Inflammatory macrophage (primary cell): ENCODE results near the gene RBM14.
A peak's percentile ranks its signal among the peaks of the same experiment; 100 is the strongest.
"Not testable (repeated sequence)": the region's sequence is repeated elsewhere in the genome, so short reads cannot be mapped to it uniquely, and the experiment has no call there.

ENCODE experiments used
- DNase-seq, 2 donors: peaks; one replicate each; pipeline ENCODE4 v3.0.0-alpha.2; 2020 to 2022

Gene RBM14

DNA sequence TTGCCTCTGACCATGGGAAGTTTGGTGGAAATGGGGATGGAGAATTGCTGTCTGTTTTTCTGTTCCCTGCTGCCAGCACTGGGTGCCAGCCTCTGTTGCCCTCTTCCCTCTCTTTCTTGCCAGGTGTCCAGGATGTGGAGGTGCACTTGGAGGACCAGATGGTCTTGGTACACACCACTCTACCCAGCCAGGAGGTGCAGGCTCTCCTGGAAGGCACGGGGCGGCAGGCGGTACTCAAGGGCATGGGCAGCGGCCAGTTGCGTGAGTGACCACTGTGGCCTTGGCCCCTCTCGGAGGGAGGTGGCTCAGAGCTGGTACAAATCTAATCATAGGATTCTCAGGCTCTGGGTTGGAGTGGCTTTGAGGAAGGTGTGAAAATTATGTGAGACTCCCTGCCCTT is 17.4 kb upstream of the RBM14 start:
- DNase-seq, result no peak

DNA sequence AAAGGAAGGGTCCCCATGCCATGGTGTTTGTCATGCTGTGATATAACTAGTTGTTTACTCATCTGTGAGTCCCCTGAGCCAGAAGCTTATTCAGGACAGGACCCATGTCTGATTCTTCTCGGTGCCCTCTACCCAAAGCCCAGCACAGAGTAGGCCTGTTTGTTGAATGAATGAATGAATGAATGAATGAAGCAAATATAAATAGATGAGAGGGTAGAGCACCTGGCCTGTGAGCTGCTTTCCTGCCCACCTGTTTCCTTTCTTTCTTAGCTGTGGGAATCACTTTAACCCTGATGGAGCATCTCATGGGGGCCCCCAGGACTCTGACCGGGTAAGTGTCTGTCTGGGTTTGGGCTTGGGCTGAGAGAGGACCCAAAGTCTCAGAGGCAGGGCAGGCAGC is 16.2 kb upstream of the RBM14 start:
- no peak for DNase-seq

DNA sequence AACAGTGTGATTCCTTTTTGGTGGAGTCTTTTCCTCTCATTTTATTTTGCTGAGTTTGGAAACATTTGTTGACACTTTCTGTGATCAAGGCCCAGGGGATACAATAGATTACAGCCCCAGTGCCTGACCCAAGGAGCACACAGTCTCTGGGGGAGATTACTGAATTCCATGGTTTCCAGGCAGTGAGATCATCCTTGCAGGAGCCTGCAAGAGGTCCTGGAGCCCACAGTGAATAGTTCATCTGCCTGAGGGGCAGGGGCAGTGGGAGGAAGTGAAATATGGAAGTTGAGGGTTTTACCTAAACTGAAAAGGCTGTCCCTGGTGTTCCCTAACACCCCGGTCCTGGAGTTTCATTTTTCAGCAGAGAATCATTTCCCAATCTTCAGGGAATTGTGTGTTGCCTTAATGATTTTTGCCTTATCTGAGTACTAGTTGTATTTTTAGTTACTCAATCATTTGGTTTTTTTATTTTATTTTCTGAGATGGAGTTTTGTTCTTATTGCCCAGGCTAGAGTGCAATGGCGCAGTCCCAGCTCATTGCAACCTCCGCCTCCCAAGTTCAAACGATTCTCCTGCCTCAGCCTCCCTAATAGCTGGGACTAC is 15.7 kb upstream of the RBM14 start:
- peak; percentile 16 to 47 for DNase-seq

DNA sequence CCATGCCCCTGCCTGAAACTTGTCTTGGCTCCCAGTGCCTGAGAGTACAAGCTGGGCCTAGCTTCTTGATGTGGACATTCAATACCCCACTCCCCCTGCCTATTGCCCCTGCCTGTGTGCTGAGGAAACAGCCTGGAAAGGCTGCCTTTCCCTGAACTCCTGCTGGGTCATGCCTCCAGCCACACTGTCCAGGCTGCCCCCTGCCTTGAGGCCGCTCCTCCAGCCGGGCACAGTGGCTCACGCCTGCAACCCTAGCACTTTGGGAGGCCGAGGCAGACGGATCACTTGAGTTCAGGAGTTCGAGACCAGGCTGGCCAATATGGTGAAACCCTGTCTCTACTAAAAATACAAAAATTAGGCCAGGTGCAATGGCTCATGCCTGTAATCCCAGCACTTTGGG is 13.4 kb upstream of the RBM14 start:
- DNase-seq, result no peak

DNA sequence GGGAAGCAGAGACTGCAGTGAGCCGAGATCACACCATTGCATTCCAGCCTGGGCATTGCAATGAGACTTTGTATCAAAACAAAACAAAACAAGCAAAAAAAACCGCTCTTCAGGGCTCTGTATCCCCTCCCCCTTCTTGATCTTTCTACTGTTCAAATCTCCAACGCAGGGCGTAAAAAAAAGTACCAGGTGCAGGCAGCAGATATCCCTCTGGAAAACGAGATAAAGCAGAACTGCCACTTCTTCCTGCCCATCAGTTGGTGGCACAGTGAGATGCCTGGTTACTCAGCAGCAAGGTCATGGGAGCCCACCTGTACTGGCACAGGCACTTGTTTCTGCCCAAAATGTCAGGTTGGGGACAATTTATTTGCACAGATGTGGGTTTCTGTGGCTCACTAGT is 12.3 kb upstream of the RBM14 start:
- DNase-seq, result no peak

DNA sequence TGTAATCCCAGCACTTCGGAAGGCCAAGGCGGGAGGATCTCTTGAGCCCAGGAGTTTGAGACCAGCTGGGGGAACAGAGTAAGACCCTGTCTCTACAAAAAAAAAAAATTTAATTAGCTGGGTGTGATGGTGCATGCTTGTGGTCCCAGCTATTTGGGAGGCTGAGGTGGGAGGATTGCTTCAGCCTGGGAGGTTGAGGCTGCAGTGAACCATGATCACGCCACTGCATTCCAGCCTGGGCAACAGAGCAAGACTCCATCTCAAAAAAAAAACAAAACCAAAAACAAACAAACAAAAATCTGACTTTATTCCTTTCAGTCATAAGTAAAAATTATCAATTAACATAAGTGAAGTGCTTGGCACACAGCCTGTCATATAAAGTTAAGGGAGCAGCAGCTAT is 9.8 kb upstream of the RBM14 start:
- not testable (repeated sequence) for DNase-seq

DNA sequence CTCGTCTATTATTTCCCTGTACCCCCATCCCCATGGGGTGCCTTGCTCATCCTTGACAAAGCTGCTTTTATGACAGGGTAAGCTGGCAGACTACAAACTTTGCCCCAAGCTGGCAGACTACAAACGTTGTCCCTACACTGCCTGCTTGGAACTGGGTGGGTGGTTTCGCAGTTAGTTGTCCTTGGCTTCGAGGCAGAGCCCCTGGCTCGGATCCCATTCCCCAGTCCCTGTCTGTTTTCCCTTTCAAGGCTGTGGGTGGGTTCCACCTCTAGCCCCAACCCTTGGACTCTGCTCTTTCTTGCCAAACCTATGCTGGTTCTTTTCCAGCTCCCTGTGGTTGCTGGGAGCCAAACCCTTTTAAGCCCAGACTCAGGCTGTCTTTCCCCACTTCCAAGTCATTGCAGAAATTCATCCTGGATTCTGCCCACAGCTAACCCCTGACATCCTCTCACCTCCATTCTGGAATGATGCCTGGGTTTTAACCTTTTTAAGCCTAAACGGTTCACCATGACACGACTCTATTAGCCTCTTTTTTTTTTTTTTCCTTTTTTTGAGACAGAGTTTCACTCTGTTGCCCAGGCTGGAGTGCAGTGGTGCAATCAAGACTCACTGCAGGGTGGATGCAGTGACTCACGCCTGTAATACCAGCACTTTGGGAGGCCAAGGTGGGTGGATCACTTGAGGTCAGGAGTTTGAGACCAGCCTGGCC is 9.2 kb upstream of the RBM14 start:
- DNase-seq, result peak; percentile 50 to 58

DNA sequence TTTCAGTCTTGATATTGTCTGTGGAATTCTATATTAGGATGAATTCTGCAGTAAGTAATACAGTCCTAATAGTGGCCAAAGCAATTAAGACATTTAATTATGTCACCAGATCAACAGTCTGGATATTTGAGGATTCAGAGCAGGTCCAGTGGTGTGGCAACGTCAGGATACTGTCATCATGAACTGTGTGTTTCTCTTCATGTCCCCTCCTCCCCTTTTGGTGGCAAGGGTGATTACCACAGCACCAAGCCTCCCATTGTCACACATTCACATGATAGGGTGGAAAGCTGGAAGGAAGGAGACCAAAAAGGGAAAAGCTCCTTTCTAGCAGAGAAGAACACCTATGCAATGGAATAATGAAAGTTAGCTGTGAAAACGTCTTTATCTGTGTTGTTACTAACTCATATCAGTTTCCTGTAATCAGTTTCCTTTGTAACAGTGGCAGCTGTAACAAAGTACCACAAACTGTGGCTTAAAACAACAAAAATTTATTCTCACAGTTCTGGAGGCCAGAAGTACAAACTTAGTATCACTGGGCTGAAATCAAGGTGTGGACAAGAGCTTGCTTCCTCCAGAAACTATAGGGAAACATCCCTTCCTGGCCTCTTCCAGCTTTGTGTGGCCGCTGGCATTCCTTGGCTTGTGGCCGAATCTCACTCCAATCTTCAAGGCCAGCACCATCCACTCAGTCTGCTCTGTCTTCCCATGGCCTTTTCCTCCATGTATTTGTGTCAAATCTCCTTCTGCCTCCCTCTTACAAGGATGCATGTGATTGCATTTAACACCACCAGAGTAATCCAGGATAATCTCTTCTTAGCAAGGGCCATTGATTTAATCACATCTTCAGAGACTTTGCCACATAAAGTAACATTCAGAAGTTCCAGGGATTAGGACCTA is 6.5 kb upstream of the RBM14 start:
- peak; percentile 17 to 33 for DNase-seq

DNA sequence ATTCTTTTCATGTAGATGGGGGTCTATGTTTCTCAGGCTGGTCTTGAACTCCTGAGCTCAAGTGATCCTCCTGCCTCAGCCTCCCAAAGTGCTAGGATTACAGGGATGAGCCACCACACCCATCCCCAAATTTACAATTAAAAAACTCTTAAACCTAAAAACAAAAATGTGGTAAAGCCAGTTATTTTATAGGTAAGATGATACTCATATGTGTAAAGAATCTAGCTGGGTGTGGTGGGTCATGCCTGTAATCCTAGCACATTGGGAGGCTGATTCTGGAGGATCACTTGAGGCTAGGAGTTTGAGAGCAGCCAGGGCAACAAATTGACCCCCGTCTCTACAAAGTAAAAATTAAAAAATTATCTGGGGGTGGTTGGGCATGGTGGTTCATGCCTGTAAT is 4.0 kb upstream of the RBM14 start:
- DNase-seq, result no peak

DNA sequence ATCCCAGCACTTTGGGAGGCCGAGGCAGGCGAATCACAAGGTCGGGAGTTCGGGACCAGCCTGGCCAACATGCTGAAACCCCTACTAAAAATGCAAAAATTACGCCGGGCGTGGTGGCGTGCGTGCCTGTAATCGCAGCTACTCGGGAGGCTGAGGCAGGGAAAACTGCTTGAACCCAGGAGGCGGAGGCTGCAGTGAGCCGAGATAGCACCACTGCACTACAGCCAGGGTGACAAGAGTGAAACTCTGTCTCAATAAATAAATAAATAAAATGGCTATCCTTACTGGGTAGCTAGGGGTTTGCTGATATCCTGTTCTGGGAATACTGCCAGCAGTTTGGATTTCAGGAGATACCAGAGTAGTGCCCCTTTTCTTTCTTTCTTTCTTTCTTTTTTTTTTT is 2.4 kb upstream of the RBM14 start:
- DNase-seq, result no peak

DNA sequence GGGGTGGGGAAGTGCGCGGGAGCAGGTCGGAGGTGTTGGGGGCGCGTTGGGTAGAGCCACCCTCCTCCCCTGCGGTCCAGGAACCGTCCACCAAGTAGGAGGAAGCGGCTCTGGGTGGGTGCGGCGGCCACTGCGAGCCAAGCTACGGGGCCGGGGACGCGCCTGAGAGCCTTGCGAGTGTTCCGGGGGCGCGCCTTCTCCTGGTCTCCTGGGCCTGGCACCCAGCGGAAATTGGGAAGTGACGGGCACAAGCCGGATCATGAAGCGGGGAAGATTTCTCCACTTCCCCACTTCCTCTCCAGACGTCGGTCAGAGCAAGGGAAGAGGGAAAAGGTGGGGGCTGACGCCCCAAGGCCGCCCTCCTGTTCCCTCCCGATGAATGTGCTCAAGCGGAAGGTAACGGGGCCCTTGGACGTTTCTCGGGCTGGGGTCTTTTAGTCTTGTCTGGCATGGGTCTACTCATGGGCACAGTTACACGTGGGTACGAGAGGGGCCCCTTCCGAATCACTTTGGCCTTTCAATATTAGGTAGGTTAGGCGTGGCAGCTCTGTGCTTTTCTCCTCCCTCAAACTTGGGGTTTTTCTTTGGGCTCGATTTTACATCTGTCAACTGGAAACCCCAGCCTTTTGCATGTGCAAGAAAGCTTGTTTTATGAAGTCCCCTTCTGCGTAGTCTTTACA is 865 bp downstream of the RBM14 start:
- DNase-seq, result peak; percentile 91 to 93

DNA sequence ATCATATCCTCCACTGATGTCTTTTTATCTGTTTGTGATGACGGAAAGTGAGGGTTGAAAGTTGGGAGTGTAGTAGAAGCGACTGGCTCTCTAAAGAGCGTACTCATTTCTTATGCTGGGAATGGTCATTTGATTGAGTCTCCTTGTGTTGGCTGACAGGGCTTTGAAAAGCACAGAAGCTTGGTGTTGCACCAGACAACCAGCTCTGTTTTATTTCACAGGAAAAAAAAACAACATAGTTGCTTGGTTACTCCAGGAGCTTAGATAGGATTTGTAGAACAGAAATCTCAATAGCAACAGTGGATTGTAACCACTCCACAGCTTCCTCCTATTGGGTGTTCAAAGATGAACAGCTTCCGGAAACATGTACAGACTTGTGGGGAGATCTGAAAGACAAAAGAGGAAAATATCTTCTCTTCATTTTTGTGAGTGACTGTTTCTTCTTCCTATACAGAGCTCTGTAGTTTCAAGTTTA is 2.7 kb downstream of the RBM14 start:
- peak; percentile 66 to 72 for DNase-seq

DNA sequence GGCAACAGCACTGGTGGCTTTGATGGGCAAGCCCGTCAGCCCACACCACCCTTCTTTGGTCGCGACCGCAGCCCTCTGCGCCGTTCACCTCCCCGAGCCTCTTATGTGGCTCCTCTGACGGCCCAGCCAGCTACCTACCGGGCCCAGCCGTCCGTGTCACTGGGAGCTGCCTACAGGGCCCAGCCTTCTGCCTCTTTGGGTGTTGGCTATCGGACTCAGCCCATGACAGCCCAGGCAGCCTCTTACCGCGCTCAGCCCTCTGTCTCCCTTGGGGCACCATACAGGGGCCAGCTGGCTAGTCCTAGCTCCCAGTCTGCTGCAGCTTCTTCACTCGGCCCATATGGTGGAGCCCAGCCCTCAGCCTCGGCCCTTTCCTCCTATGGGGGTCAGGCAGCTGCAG is 8.0 kb downstream of the RBM14 start:
- no peak for DNase-seq

DNA sequence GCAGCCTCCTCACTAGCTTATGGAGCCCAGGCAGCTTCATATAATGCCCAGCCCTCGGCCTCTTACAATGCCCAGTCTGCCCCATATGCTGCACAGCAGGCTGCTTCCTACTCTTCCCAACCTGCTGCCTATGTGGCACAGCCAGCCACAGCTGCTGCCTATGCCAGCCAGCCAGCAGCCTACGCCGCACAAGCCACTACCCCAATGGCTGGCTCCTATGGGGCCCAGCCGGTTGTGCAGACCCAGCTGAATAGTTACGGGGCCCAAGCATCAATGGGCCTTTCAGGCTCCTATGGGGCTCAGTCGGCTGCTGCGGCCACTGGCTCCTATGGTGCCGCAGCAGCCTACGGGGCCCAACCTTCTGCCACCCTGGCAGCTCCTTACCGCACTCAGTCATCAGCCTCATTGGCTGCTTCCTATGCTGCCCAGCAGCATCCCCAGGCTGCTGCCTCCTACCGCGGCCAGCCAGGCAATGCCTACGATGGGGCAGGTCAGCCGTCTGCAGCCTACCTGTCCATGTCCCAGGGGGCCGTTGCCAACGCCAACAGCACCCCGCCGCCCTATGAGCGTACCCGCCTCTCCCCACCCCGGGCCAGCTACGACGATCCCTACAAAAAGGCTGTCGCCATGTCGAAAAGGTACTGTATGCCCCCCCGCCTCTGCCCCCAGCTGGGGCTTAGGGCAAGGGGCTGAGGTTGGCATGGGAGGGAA is 8.8 kb downstream of the RBM14 start:
- no peak for DNase-seq

DNA sequence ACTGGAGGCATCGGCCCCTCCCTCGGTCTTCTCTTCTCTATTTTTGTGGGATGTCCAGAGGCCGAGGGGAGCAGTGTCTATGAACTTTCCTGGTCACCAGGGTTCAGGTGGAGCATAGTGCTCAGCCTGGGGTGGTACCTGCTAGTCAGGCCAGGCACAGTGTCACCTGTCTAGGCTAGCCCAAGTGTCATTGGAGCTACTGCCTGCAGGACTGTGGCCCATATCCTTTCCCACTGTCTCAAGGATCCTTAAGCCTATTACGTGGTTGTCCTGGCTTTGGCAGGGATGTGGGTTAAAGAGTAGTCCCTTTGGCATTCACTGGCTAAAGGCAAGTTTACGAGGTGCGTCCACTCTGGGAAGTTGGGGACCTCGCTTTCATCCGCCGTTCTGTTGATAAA is 9.3 kb downstream of the RBM14 start:
- DNase-seq, result no peak

DNA sequence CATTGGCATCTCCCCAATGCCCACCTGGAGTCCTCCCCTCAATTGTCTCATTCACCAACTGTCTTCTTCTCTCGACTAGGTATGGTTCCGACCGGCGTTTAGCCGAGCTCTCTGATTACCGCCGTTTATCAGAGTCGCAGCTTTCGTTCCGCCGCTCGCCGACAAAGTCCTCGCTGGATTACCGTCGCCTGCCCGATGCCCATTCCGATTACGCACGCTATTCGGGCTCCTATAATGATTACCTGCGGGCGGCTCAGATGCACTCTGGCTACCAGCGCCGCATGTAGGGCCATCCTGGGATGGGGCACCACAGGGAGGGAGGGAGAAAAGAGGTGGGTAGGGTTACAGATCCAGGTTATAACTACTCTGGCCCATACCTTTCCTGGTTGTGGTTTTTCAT is 10.0 kb downstream of the RBM14 start:
- no peak for DNase-seq

DNA sequence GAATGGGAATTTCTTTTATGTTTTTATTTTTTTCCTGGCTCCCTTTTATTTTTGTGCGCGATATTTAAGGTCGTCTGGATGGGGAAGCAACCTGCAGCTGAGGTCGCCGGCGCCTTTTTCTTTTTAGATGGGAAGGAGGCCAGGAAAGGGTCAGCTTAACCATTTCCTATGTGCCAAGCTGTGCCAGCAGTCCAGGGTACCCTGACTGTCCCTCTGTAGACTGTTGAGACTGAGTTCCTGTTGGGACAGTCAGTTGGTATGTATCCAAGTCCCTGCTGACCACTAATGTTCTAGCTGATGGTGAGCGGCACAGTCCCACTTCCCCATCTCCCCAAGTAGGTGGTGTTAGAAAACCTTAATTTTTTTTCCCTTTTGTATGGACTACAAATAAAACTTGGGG is 10.5 kb downstream of the RBM14 start:
- DNase-seq, result no peak

DNA sequence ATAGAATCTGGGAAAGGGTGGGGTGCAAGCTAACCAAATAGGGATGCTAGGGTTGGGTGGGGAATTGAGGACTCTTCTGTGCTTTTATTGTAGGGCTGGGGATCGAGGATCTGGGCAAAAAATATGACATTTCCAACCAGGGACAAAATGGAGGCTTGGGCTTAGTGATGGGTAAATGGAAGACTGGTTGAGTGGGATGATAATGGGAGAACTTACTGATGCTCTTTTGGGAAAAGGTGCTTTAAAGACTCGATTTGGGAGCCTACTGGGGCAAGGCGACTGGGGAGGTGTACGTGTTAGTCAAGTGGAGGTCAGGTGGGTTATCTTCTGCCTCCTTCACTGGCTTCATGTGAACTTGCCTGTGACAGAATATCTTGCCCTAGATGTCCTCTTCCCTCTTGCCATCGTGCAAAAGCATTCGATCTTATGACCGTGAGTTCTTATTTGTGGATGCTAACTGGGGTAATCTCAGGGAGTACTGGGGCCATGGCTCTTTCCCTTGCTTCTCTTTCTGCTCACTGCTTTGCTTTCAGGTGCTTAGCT is 11.7 kb downstream of the RBM14 start:
- no peak for DNase-seq

DNA sequence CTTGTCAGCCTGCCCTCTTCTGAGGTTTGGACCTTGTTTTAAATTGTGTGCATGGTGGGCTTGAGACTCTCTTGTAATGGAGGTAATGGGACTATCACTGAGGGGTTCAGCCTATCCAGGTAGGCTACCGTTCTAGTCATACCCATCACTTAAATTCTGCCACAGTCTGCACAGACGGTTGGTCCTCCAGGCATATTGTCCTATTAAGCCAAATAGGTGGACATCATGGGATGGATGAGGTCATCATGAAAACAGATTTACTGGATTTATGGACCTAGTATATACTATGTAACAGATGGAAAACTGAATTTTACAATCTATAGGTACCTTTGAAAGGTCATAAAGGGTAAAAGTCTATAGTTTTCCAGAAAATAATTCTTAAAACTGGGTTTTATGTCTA is 12.9 kb downstream of the RBM14 start:
- no peak for DNase-seq

DNA sequence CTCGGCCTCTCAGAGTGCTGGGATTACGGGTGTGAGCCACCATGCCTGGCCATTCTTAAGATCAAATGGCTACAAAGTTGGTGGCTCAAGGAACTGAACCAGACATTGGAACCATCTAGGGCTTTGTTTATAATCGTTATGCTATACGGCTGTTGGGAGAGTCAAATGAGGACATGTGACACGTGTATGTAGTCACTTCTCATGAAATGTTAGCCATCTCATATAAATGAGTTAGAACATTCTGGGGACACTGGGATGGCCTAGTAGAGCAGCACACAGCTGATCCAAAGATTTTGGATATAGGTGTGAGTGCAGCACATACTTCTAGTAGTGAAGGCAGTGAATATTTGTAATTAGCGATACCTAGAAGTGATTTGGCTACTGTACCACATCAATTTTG is 15.5 kb downstream of the RBM14 start:
- DNase-seq, result no peak

DNA sequence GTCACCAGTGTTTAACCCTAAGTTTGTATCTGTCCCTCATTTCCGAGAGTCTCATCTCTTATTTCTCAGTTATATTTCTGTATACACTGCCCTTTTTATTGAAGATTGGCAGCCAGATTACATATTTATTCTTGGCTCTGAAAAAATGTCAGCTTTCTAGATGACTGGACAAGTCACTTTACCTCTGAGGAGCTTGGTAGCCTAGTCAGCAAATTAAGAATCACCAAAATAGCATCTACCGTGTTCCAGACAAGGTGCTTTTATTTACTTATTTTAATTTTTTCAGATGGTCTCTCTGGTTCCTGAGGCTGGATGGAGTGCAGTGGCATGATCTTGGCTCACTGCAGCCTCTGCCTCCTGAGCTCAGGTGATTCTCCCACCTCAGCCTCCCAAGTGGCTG is 16.5 kb downstream of the RBM14 start:
- DNase-seq, result no peak

DNA sequence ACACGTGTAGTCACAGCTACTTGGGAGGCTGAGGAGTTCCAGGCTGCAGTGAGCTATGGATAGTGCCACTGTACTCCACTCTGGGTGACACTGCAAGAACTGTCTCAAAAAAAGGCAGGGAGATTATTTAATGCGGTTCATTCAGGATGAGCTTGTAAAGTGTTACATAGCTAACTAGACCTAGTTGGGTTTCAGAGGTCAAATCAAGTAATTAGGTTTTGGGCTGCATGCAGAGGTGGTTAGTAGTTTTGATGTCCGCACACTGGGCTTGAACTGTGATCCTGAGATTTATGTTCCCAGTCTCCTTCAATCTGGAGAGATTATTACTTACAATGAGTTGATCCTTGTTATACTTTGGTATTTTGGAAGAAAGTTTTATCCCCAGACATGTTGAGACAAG is 20.0 kb downstream of the RBM14 start:
- DNase-seq, result no peak
